H9 (cell line): ENCODE results near the gene CHADL. TPM values are rescaled to one million over a fixed set of nuclear protein-coding genes. Genes with fewer than 3 reads are reported as not detected.

Experiments used
- DNase-seq: peaks from one replicate; pipeline ENCODE4 v3.0.0-alpha.2; 2017
- H2AFZ ChIP-seq: one replicate; pipeline ENCODE4 v1.6.1; 2013; ENCODE audit warnings: mild to moderate bottlenecking, low read length, control low read depth, moderate library complexity
- H2AK5ac ChIP-seq: 2 replicates; pipeline ENCODE4 v1.6.1; 2013; ENCODE audit warnings: low read length, control low read depth, mixed read lengths; ENCODE audit not compliant: insufficient read length
- H2BK120ac ChIP-seq: one replicate; pipeline ENCODE4 v1.6.1; 2013; ENCODE audit warnings: low read depth, mild to moderate bottlenecking, low read length, control low read depth, inconsistent platforms; ENCODE audit not compliant: poor library complexity, severe bottlenecking
- H2BK12ac ChIP-seq: 2 replicates; pipeline ENCODE4 v1.6.1; 2013; ENCODE audit warnings: low read length, control low read depth, mixed read lengths, low read depth; ENCODE audit not compliant: insufficient read length
- H2BK15ac ChIP-seq: 2 replicates; pipeline ENCODE4 v1.6.1; 2013; ENCODE audit warnings: low read depth, low read length, control low read depth
- H2BK20ac ChIP-seq: one replicate; pipeline ENCODE4 v1.6.1; 2013; ENCODE audit warnings: low read depth, mild to moderate bottlenecking, low read length, control low read depth, inconsistent platforms; ENCODE audit not compliant: poor library complexity, severe bottlenecking
- H2BK5ac ChIP-seq: 2 replicates; pipeline ENCODE4 v1.6.1; 2013; ENCODE audit warnings: low read length, control low read depth, mixed read lengths; ENCODE audit not compliant: insufficient read length
- H3K14ac ChIP-seq: 2 replicates; pipeline ENCODE4 v1.6.1; 2013; ENCODE audit warnings: low read length, control low read depth; ENCODE audit not compliant: insufficient read depth
- H3K18ac ChIP-seq: 2 replicates; pipeline ENCODE4 v1.6.1; 2013; ENCODE audit warnings: low read depth, mild to moderate bottlenecking, mixed read lengths, low read length, control low read depth; ENCODE audit not compliant: insufficient read length
- H3K23ac ChIP-seq: 2 replicates; pipeline ENCODE4 v1.6.1; 2013; ENCODE audit warnings: low read length, control low read depth, mixed read lengths, low read depth; ENCODE audit not compliant: insufficient read length
- H3K23me2 ChIP-seq: 2 replicates; pipeline ENCODE4 v1.6.1; 2013; ENCODE audit warnings: low read depth, mild to moderate bottlenecking, mixed read lengths, low read length, control low read depth; ENCODE audit not compliant: insufficient read length, poor library complexity, severe bottlenecking
- H3K27ac ChIP-seq: 2 replicates; pipeline ENCODE4 v1.5.1; 2013; ENCODE audit warnings: low read length, control low read depth, mixed read lengths, low read depth; ENCODE audit not compliant: insufficient read length
- H3K27me3 ChIP-seq: 2 replicates; pipeline ENCODE4 v1.6.1; 2013; ENCODE audit warnings: low read length, control low read depth, inconsistent platforms; ENCODE audit not compliant: insufficient read depth
- H3K4ac ChIP-seq: 2 replicates; pipeline ENCODE4 v1.6.1; 2013; ENCODE audit warnings: low read depth, mild to moderate bottlenecking, control low read depth, inconsistent platforms, low read length, moderate library complexity
- H3K4me1 ChIP-seq: 2 replicates; pipeline ENCODE4 v1.6.1; 2013; ENCODE audit warnings: low read length, control low read depth, inconsistent platforms; ENCODE audit not compliant: insufficient read depth
- H3K4me2 ChIP-seq: 2 replicates; pipeline ENCODE4 v1.6.1; 2013; ENCODE audit warnings: low read length, control low read depth, mixed read lengths; ENCODE audit not compliant: insufficient read length, insufficient read depth
- H3K56ac ChIP-seq: 2 replicates; pipeline ENCODE4 v1.6.1; 2013; ENCODE audit warnings: low read depth, mild to moderate bottlenecking, mixed read lengths, low read length, control low read depth; ENCODE audit not compliant: insufficient read length
- H3K79me1 ChIP-seq: 2 replicates; pipeline ENCODE4 v1.6.1; 2013; ENCODE audit warnings: low read depth, mild to moderate bottlenecking, moderate library complexity, low read length, control low read depth, inconsistent platforms; ENCODE audit not compliant: insufficient read depth, poor library complexity, severe bottlenecking
- H3K79me2 ChIP-seq: 2 replicates; pipeline ENCODE4 v1.6.1; 2013; ENCODE audit warnings: low read length, control low read depth, inconsistent platforms; ENCODE audit not compliant: insufficient read depth
- H3K9ac ChIP-seq: 2 replicates; pipeline ENCODE4 v1.6.1; 2013; ENCODE audit warnings: low read length, control low read depth, mixed read lengths; ENCODE audit not compliant: insufficient read length; ENCODE audit errors: extremely low read depth
- H3K9me3 ChIP-seq: one replicate; pipeline ENCODE4 v1.6.1; 2013; ENCODE audit warnings: low read depth, low read length, inconsistent platforms; ENCODE audit not compliant: control insufficient read depth
- H3T11ph ChIP-seq: one replicate; pipeline ENCODE4 v1.6.1; 2013; ENCODE audit warnings: mild to moderate bottlenecking, low read length, control low read depth, inconsistent platforms
- H4K20me1 ChIP-seq: one replicate; pipeline ENCODE4 v1.6.1; 2013; ENCODE audit not compliant: control insufficient read depth, insufficient read length, insufficient read depth
- H4K5ac ChIP-seq: 2 replicates; pipeline ENCODE4 v1.6.1; 2013; ENCODE audit warnings: low read depth, mild to moderate bottlenecking, mixed read lengths, low read length, control low read depth; ENCODE audit not compliant: insufficient read length
- H4K8ac ChIP-seq: replicated peaks from 2 replicates; pipeline ENCODE4 v1.6.1; 2013; ENCODE audit warnings: low read length, control low read depth, mixed read lengths, low read depth; ENCODE audit not compliant: insufficient read length
- H4K91ac ChIP-seq: 2 replicates; pipeline ENCODE4 v1.6.1; 2013; ENCODE audit warnings: low read depth, mild to moderate bottlenecking, moderate library complexity, mixed read lengths, low read length, control low read depth; ENCODE audit not compliant: insufficient read length
- H3K27ac Mint-ChIP-seq, 3 experiments: 2 replicates in 2 of 3; 3 replicates in 1 of 3; pipeline ENCODE4 v1.8.0; 2020 to 2021; ENCODE audit warnings: mixed read lengths in 3 of 3, mild to moderate bottlenecking in 1 of 3, moderate library complexity in 1 of 3
- H3K27me3 Mint-ChIP-seq: 2 replicates; pipeline ENCODE4 v1.8.0; 2021; ENCODE audit warnings: low read depth, mild to moderate bottlenecking, moderate library complexity, mixed read lengths
- H3K36me3 Mint-ChIP-seq, 3 experiments: 2 replicates in 2 of 3; 3 replicates in 1 of 3; pipeline ENCODE4 v1.8.0; 2020 to 2021; ENCODE audit warnings: low read depth in 3 of 3, mixed read lengths in 3 of 3; ENCODE audit not compliant: insufficient read depth in 1 of 3
- H3K4me1 Mint-ChIP-seq, 2 experiments: 2 replicates each; pipeline ENCODE4 v1.8.0; 2020; ENCODE audit warnings: mixed read lengths in 2 of 2
- H3K4me3 Mint-ChIP-seq, 2 experiments: 2 replicates in 1 of 2; 3 replicates in 1 of 2; pipeline ENCODE4 v1.8.0; 2020 to 2021; ENCODE audit warnings: mild to moderate bottlenecking in 2 of 2, mixed read lengths in 2 of 2, moderate library complexity in 1 of 2
- H3K9me3 Mint-ChIP-seq, 2 experiments: 2 replicates in 1 of 2; 3 replicates in 1 of 2; pipeline ENCODE4 v1.8.0; 2020; ENCODE audit warnings: mild to moderate bottlenecking in 2 of 2, mixed read lengths in 2 of 2, moderate library complexity in 1 of 2
- WGBS: extraction: QIAGEN DNeasy Blood & Tissue Kit; methylation state at CpG from one replicate; pipeline ENCODE4 v1.1.7; 2013; ENCODE audit warnings: missing lambda C conversion rate, low lambda C conversion rate, mixed read lengths; ENCODE audit not compliant: insufficient read length; ENCODE audit errors: extremely low coverage; 5-methylcytosine and 5-hydroxymethylcytosine counted together
- total RNA-seq: library from RNA; stranded (reverse); gene quantifications from 2 replicates; pipeline ENCODE4 v1.2.1, GENCODE V29; 2021
- TF ChIP-seq, protein P1 (sequence below): fragments of 200-600 bp; sonication (generic); conservative IDR thresholded peaks from 3 replicates; pipeline ENCODE4 v1.8.0; 2021; ENCODE audit warnings: antibody characterized with exemption, mild to moderate bottlenecking

CHADL gene
- total RNA-seq, 1 experiment from 2014 or later: 1.6 TPM

DNA sequence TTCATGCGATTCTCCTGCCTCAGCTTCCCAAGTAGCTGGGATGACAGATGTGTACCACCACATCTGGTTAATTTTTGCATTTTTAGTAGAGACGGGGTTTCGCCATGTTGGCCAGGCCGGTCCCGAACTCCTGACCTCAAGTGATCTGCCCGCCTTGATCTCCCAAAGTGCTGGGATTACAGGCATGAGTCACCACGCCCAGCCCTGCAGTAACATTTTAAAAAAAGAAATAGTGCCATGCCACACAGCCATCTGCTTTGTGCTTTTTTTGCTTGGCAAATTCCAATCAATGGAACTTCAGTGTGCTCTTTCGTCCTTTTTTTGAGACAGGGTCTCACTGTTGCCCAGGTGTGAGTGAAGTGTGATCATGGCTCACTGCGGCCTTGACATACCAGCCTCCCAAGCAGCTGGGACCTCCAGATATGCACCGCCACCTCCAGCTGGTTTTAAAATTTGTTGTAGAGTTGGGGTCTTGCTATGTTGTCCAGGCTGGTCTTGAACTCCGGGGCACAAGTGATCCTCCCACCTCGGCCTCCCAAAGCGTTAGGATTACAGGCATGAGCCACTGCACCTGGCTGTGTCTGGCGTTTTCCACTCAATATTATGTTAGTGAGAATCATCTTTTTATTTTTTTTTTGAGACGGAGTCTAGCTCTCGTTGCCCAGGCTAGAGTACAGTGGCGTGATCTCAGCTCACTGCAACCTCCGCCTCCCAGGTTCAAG lies 1.8 kb upstream of the CHADL start:
- Mint-ChIP-seq H3K4me3 (no peak overlapping the region), H3K4me1 (peaks cover 3% of the 10 kb centered on the region in 2 experiments; a peak in 3 of 4 replicates), H3K27ac (no peak overlapping the region), H3K9me3 (no peaks in the 10 kb centered on the region), H3K27me3 (peaks cover 4% of the 10 kb centered on the region), H3K36me3 (peaks cover 2 to 21% (median 15%) of the 10 kb centered on the region in 3 experiments; a peak in 6 of 7 replicates)
- no peaks in the 10 kb centered on the region for H3K9me3 ChIP-seq
- no peaks in the 10 kb centered on the region for H3K23me2 ChIP-seq
- TF ChIP-seq, protein P1, sequence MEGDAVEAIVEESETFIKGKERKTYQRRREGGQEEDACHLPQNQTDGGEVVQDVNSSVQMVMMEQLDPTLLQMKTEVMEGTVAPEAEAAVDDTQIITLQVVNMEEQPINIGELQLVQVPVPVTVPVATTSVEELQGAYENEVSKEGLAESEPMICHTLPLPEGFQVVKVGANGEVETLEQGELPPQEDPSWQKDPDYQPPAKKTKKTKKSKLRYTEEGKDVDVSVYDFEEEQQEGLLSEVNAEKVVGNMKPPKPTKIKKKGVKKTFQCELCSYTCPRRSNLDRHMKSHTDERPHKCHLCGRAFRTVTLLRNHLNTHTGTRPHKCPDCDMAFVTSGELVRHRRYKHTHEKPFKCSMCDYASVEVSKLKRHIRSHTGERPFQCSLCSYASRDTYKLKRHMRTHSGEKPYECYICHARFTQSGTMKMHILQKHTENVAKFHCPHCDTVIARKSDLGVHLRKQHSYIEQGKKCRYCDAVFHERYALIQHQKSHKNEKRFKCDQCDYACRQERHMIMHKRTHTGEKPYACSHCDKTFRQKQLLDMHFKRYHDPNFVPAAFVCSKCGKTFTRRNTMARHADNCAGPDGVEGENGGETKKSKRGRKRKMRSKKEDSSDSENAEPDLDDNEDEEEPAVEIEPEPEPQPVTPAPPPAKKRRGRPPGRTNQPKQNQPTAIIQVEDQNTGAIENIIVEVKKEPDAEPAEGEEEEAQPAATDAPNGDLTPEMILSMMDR: no peak
- no peak overlapping the region for H3K18ac ChIP-seq
- no peak overlapping the region for H2BK120ac ChIP-seq
- H3K23ac ChIP-seq: no peak overlapping the region
- H3T11ph ChIP-seq: no peak overlapping the region
- H2BK5ac ChIP-seq: no peak overlapping the region
- H3K56ac ChIP-seq: no peak overlapping the region
- no peak overlapping the region for H2BK15ac ChIP-seq
- H3K79me2 ChIP-seq: no peaks in the 10 kb centered on the region
- no peak overlapping the region for H3K4me2 ChIP-seq
- no peak overlapping the region for H4K5ac ChIP-seq
- H4K91ac ChIP-seq: no peak overlapping the region
- H4K8ac ChIP-seq: no peak overlapping the region
- no peak for DNase-seq
- H3K27me3 ChIP-seq: no peaks in the 10 kb centered on the region
- H3K79me1 ChIP-seq: no peaks in the 10 kb centered on the region
- H3K4ac ChIP-seq: no peak overlapping the region
- H2AK5ac ChIP-seq: no peak overlapping the region
- no peak overlapping the region for H3K27ac ChIP-seq
- H2BK12ac ChIP-seq: no peak overlapping the region
- no peaks in the 10 kb centered on the region for H4K20me1 ChIP-seq
- H3K9ac ChIP-seq: no peak overlapping the region
- no CpG with 5 or more reads among the region's 18 CpGs for WGBS
- H2AFZ ChIP-seq: no peak overlapping the region
- no peak overlapping the region for H3K14ac ChIP-seq
- no peaks in the 10 kb centered on the region for H3K4me1 ChIP-seq
- H2BK20ac ChIP-seq: no peak overlapping the region
